ENCODE data around the gene CCDC188. TPM values are rescaled to one million over a fixed set of nuclear protein-coding genes. Genes with fewer than 3 reads are reported as not detected.
A peak's percentile ranks its signal among the peaks of the same experiment; 100 is the strongest.

CCDC188 gene
- total and polyA plus RNA-seq, 9 of the 15 experiments (the other 6 are each of a cell fraction or from before 2014, with no cell fraction given), result not detected

DNA sequence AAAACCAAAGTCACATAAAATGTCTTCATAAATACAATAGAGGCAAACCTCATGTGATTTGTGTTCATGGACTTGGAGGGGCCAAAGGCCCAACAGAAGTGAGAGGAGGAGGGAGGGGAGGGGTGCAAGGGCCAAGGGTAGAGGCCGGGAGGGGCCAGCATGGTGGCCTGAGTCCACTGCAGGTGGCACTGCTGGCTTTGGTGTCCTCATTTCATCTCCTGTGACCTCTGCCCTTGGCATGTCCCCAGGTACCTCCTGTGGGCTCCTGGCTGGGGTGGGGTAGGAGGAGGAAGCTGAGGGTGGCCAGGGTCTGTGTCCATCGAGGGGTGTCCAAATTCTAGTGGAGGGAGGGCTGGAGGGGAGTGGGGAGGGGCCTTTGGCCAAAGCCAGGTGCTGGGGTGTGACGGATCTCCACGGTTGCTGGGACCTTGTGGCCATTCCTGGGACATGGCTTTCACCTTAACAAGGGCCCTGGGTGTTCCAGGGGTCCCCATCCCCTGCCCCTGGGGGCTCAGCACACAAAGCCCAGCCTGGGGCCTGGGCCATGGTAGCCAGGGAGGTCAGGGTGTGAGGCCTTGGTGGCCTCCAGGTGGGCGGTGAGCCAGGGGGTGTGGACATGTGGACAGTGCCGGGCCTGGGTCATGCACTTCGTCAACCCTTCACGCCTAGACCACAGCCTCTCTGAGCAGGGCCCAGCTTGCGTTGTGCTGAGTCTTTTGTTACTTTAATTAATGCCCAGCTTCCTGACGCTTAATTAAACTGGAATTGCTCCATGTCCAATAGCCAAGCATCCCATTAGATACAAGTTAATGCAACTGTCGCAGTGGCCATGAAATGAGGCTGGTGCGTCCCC lies 20.7 kb upstream of the CCDC188 start:
- POLR2A ChIA-PET, result interaction anchor here (0.7 to 1.2 kb wide), 6 partner anchors 20 to 67 kb away, joined by 3 to 5 read pairs (median 4); no protein-coding TSS in a partner anchor
- H3K9me3 ChIP-seq (replicated peaks; ENCODE audit: control insufficient read depth, insufficient read depth, low read depth, low read length), result no peaks in the 10 kb centered on the region
- in situ Hi-C loops (cut with MboI), result loop anchor here (25.0 kb wide), 1 partner anchor 516 kb away; no protein-coding TSS in a partner anchor
- H3K4me3 ChIP-seq, result no peak overlapping the region
- intact Hi-C loops (cut with micrococcal nuclease), result no loop called here
- H3K36me3 ChIP-seq (ENCODE audit: control insufficient read depth, insufficient read depth, low read length), result no peaks in the 10 kb centered on the region
- FAIRE-seq (no peak), ATAC-seq (no peak), DNase-seq (ENCODE audit: extremely low read depth in 1 of 4, low spot score in 3 of 4) (no peak)
- no TSS peak for BruUV-seq (replicated peaks)
- peak overlapping the region in 1 of 2 experiments; percentile 59; a peak in 1 of 4 replicates for H3K9ac ChIP-seq (ENCODE audit: insufficient read depth in 1 of 2, low read depth in 2 of 2, low read length in 2 of 2)
- peaks cover 0 to 38% of the 10 kb centered on the region in 2 experiments; a peak in 1 of 5 replicates for H3K4me1 ChIP-seq (replicated peaks in 1 of 2; ENCODE audit: control insufficient read depth in 2 of 2, insufficient read depth in 2 of 2, low read length in 2 of 2)
- H3K9me1 ChIP-seq (ENCODE audit: control insufficient read depth, insufficient read depth, low read length), result no peaks in the 10 kb centered on the region
- H3K27ac ChIP-seq (ENCODE audit: extremely low read depth, low read depth, low read length), result no peak overlapping the region
- H3K79me2 ChIP-seq (ENCODE audit: control insufficient read depth, insufficient read depth, low read length), result no peaks in the 10 kb centered on the region
- no peak overlapping the region for H2AFZ ChIP-seq (ENCODE audit: low read depth, low read length)
- WGBS (ENCODE audit: insufficient coverage, low coverage, missing lambda C conversion rate), result 4% methylated on average over 12 of the region's 12 CpGs
- H4K20me1 ChIP-seq (replicated peaks; ENCODE audit: control insufficient read depth, insufficient read depth, low read length), result peaks cover 55% of the 10 kb centered on the region
- H3K4me2 ChIP-seq (ENCODE audit: insufficient read depth, low read length), result no peak overlapping the region
- peaks cover 81 to 97% of the 10 kb centered on the region in 2 experiments; a peak in 4 of 5 replicates for H3K27me3 ChIP-seq (ENCODE audit: control insufficient read depth in 2 of 2, insufficient read depth in 2 of 2, low read length in 2 of 2)
- CTCF ChIA-PET (ENCODE audit: low intra/inter-chr PET ratio), result no interaction called here
- peak; percentile 3 for TF ChIP-seq HNRNPLL (IDR thresholded peaks at IDR 0.05; ENCODE audit: low read depth, low read length, poor library complexity, severe bottlenecking)
- TF ChIP-seq, protein P1, sequence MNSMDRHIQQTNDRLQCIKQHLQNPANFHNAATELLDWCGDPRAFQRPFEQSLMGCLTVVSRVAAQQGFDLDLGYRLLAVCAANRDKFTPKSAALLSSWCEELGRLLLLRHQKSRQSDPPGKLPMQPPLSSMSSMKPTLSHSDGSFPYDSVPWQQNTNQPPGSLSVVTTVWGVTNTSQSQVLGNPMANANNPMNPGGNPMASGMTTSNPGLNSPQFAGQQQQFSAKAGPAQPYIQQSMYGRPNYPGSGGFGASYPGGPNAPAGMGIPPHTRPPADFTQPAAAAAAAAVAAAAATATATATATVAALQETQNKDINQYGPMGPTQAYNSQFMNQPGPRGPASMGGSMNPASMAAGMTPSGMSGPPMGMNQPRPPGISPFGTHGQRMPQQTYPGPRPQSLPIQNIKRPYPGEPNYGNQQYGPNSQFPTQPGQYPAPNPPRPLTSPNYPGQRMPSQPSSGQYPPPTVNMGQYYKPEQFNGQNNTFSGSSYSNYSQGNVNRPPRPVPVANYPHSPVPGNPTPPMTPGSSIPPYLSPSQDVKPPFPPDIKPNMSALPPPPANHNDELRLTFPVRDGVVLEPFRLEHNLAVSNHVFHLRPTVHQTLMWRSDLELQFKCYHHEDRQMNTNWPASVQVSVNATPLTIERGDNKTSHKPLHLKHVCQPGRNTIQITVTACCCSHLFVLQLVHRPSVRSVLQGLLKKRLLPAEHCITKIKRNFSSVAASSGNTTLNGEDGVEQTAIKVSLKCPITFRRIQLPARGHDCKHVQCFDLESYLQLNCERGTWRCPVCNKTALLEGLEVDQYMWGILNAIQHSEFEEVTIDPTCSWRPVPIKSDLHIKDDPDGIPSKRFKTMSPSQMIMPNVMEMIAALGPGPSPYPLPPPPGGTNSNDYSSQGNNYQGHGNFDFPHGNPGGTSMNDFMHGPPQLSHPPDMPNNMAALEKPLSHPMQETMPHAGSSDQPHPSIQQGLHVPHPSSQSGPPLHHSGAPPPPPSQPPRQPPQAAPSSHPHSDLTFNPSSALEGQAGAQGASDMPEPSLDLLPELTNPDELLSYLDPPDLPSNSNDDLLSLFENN (IDR thresholded peaks at IDR 0.05; ENCODE audit: low read depth in 2 of 2, low read length in 2 of 2), result no peak
- TF ChIP-seq MYC (IDR thresholded peaks at IDR 0.05; ENCODE audit: low read depth, low read length), result 0 out of 2 replicates have a peak, but pooled peaks have one; percentile 5
- TF ChIP-seq MYC (CRISPR knock-in tag; IDR thresholded peaks at IDR 0.05; ENCODE audit: borderline replicate concordance, low read depth), result no peak
- no peak for TF ChIP-seq ZKSCAN3 (CRISPR knock-in tag; IDR thresholded peaks at IDR 0.05)
- no peak for TF ChIP-seq ZNF444 (CRISPR knock-in tag; IDR thresholded peaks at IDR 0.05)
- TF ChIP-seq GATA2 (CRISPR knock-in tag; IDR thresholded peaks at IDR 0.05), result no peak
- 0 out of 4 replicates have a peak, but pooled peaks of 1 of the 2 experiments have one; percentile 7 for TF ChIP-seq RAD21 (CRISPR knock-in tag; conservative IDR thresholded peaks at IDR 0.05 in 1 of 2, IDR thresholded peaks at IDR 0.05 in 1 of 2)
- TF ChIP-seq, protein P2, sequence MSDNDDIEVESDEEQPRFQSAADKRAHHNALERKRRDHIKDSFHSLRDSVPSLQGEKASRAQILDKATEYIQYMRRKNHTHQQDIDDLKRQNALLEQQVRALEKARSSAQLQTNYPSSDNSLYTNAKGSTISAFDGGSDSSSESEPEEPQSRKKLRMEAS (CRISPR knock-in tag; IDR thresholded peaks at IDR 0.05), result peak; percentile 18; the same call in 1 of the 2 replicates
- TF ChIP-seq, protein P3, sequence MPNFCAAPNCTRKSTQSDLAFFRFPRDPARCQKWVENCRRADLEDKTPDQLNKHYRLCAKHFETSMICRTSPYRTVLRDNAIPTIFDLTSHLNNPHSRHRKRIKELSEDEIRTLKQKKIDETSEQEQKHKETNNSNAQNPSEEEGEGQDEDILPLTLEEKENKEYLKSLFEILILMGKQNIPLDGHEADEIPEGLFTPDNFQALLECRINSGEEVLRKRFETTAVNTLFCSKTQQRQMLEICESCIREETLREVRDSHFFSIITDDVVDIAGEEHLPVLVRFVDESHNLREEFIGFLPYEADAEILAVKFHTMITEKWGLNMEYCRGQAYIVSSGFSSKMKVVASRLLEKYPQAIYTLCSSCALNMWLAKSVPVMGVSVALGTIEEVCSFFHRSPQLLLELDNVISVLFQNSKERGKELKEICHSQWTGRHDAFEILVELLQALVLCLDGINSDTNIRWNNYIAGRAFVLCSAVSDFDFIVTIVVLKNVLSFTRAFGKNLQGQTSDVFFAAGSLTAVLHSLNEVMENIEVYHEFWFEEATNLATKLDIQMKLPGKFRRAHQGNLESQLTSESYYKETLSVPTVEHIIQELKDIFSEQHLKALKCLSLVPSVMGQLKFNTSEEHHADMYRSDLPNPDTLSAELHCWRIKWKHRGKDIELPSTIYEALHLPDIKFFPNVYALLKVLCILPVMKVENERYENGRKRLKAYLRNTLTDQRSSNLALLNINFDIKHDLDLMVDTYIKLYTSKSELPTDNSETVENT (CRISPR knock-in tag; IDR thresholded peaks at IDR 0.05), result peak; percentile 41; the same call in 1 of the 2 replicates
- peak in 1 of 2 experiments; percentile 50; a peak in 1 of 4 replicates for TF ChIP-seq TEAD1 (CRISPR knock-in tag; IDR thresholded peaks at IDR 0.05)
- no peak for TF ChIP-seq JUND (IDR thresholded peaks at IDR 0.05; ENCODE audit: borderline replicate concordance, low read depth, low read length)
- no peak for TF ChIP-seq JUND (tag; IDR thresholded peaks at IDR 0.05; ENCODE audit: borderline replicate concordance, low read depth, low read length)
